ENCODE data around the gene MIER1.

DNA sequence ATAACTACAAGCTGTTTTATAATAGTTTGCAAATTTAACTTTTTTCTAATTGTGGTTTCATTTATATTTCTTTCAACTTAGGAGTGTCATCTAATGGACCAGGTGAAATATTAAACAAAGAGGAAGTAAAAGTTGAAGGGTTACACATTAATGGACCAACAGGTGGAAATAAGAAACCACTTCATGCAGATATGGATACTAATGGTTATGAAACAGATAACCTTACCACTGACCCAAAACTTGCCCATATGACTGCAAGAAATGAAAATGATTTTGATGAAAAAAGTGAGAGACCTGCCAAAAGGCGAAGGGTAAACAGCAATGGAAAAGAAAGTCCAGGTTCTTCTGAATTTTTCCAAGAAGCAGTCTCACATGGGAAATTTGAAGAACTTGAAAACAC, 59.7 kb downstream of the MIER1 start:
- TF ChIP-seq, protein P1, sequence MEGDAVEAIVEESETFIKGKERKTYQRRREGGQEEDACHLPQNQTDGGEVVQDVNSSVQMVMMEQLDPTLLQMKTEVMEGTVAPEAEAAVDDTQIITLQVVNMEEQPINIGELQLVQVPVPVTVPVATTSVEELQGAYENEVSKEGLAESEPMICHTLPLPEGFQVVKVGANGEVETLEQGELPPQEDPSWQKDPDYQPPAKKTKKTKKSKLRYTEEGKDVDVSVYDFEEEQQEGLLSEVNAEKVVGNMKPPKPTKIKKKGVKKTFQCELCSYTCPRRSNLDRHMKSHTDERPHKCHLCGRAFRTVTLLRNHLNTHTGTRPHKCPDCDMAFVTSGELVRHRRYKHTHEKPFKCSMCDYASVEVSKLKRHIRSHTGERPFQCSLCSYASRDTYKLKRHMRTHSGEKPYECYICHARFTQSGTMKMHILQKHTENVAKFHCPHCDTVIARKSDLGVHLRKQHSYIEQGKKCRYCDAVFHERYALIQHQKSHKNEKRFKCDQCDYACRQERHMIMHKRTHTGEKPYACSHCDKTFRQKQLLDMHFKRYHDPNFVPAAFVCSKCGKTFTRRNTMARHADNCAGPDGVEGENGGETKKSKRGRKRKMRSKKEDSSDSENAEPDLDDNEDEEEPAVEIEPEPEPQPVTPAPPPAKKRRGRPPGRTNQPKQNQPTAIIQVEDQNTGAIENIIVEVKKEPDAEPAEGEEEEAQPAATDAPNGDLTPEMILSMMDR (conservative IDR thresholded peaks at IDR 0.05) = no peak
- TF ChIP-seq ZFX (IDR thresholded peaks at IDR 0.05) = no peak
